ENCODE data around the gene ACAP3. TPM values are rescaled to one million over a fixed set of nuclear protein-coding genes. Genes with fewer than 3 reads are reported as not detected.

ACAP3 gene
- total and polyA plus RNA-seq, 2 of the 4 experiments (the other 2 are of a cell fraction) = 13.3 to 58.2 TPM

GRCh38 chr1:1327291-1327690 lies 19.6 kb upstream of the ACAP3 start:
- Histone ChIP-seq H4K8ac (ENCODE audit: low read depth in 2 of 2, low read length in 2 of 2) (no peak overlapping the region), H3K9me1 (ENCODE audit: insufficient read depth, low read length) (peaks cover 9% of the 10 kb centered on the region), H3K27ac (ENCODE audit: insufficient read depth, low read length) (no peak overlapping the region), H2BK15ac (ENCODE audit: low read depth, low read length) (no peak overlapping the region), H3K9me3 (ENCODE audit: control insufficient read depth, insufficient read depth, low read length) (no peaks in the 10 kb centered on the region), H2AK9ac (replicated peaks; ENCODE audit: low read depth, low read length, poor library complexity) (no peak overlapping the region), H4K20me1 (ENCODE audit: insufficient read depth, low read length) (peaks cover 37% of the 10 kb centered on the region), H2BK5ac (ENCODE audit: low read depth, low read length, poor library complexity, severe bottlenecking) (no peak overlapping the region), H3K18ac (ENCODE audit: low read depth, low read length) (no peak overlapping the region), H3K4ac (ENCODE audit: low read depth, low read length) (no peak overlapping the region), H2BK120ac (ENCODE audit: low read depth, low read length) (no peak overlapping the region), H3K4me1 (ENCODE audit: control insufficient read depth, insufficient read depth, low read length) (peaks cover 5% of the 10 kb centered on the region; the same call in 1 of the 2 replicates), H4K5ac (ENCODE audit: low read depth, low read length) (no peak overlapping the region), H3K4me3 (ENCODE audit: insufficient read depth, low read depth, low read length) (no peak overlapping the region), H2AFZ (replicated peaks; ENCODE audit: low read length, poor library complexity) (no peak overlapping the region), H3K23ac (ENCODE audit: low read depth, low read length) (no peak overlapping the region), H3K4me2 (ENCODE audit: low read depth, low read length) (no peak overlapping the region), H2AK5ac (ENCODE audit: low read depth, low read length) (no peak overlapping the region), H4K91ac (ENCODE audit: insufficient read depth, low read depth, low read length) (no peak overlapping the region), H3K27me3 (ENCODE audit: control insufficient read depth, insufficient read depth, low read length) (no peaks in the 10 kb centered on the region), H3K56ac (ENCODE audit: extremely low read depth, insufficient read depth, low read length) (no peak overlapping the region), H3K79me1 (ENCODE audit: low read depth in 1 of 2, low read length in 2 of 2) (peaks cover 7 to 41% of the 10 kb centered on the region in 2 experiments; a peak in 2 of 4 replicates), H3K9ac (ENCODE audit: low read depth, low read length) (no peak overlapping the region), H2BK20ac (ENCODE audit: low read depth, low read length) (no peak overlapping the region), H3K36me3 (ENCODE audit: control insufficient read depth, insufficient read depth, low read length) (peaks cover 3% of the 10 kb centered on the region), H3K14ac (replicated peaks; ENCODE audit: low read depth, low read length) (no peak overlapping the region)
- CTCF ChIA-PET = no interaction called here
- dilution Hi-C loops (cut with HindIII; ENCODE audit: low sequenced_read_pairs, unreplicated experiment) (no loop called here), in situ Hi-C loops (cut with MboI; ENCODE audit: low sequenced_read_pairs) (no loop called here), intact Hi-C loops (cut with micrococcal nuclease) (no loop called here)
- WGBS, 2 experiments (ENCODE audit: extremely low coverage in 2 of 2, insufficient read length in 1 of 2) = 89% methylated on average over 29 of the region's 40 CpGs; no CpG with 5 or more reads in 1 of the 2 experiments
- POLR2A ChIA-PET (ENCODE audit: unreplicated experiment) = no interaction called here
- DNase-seq (no peak), ATAC-seq (ENCODE audit: low read depth) (no peak)
- no TSS peak for BruUV-seq (replicated peaks)
- TF ChIP-seq SMC3 (IDR thresholded peaks at IDR 0.05; ENCODE audit: low read depth, low read length) (no peak), MAFK (IDR thresholded peaks at IDR 0.05; ENCODE audit: low read depth, low read length) (no peak), FOS (IDR thresholded peaks at IDR 0.05; ENCODE audit: low read depth, low read length) (no peak), CTCF (conservative IDR thresholded peaks at IDR 0.05; ENCODE audit: low read depth, low read length) (no peak), NFE2L2 (IDR thresholded peaks at IDR 0.05; ENCODE audit: low read depth, low read length) (no peak), ELK1 (IDR thresholded peaks at IDR 0.05; ENCODE audit: borderline replicate concordance, low read depth, low read length) (no peak), RAD21 (IDR thresholded peaks at IDR 0.05; ENCODE audit: low read length) (no peak), POLR2A (IDR thresholded peaks at IDR 0.05; ENCODE audit: low read depth, low read length) (no peak)
